Muscle of leg (tissue), 11 donors: ENCODE data around the gene ATXN7L1. TPM values are rescaled to one million over a fixed set of nuclear protein-coding genes. Genes with fewer than 3 reads are reported as not detected.

ENCODE experiments used
- DNase-seq: peaks from one replicate; pipeline ENCODE4 v3.0.0; 2013
- H3K27ac ChIP-seq: one replicate; pipeline ENCODE4 v1.5.1; 2013; ENCODE audit warnings: mild to moderate bottlenecking, low read length, control low read depth
- H3K27me3 ChIP-seq: one replicate; pipeline ENCODE4 v1.6.1; 2013; ENCODE audit warnings: low read length; ENCODE audit not compliant: control insufficient read depth, insufficient read depth
- H3K36me3 ChIP-seq: one replicate; pipeline ENCODE4 v1.6.1; 2013; ENCODE audit warnings: low read length; ENCODE audit not compliant: control insufficient read depth, insufficient read depth
- H3K4me1 ChIP-seq: one replicate; pipeline ENCODE4 v1.6.1; 2013; ENCODE audit warnings: low read length; ENCODE audit not compliant: control insufficient read depth, insufficient read depth
- H3K4me3 ChIP-seq: one replicate; pipeline ENCODE4 v1.5.1; 2013; ENCODE audit warnings: low read length, control low read depth
- H3K9me3 ChIP-seq: replicated peaks from 2 replicates; pipeline ENCODE4 v1.6.1; 2013; ENCODE audit warnings: low read depth, low read length; ENCODE audit not compliant: control insufficient read depth
- WGBS: methylation state at CpG from one replicate; pipeline ENCODE4 v1.1.5; 2013; ENCODE audit warnings: missing lambda C conversion rate; ENCODE audit not compliant: insufficient coverage; 5-methylcytosine and 5-hydroxymethylcytosine counted together
- polyA plus RNA-seq, 8 donors: library from polyadenylated mRNA; unstranded; fragments of 120-200 nt; gene quantifications; one replicate each; pipeline versions ENCODE4 v1.2.1 to v1.2.3, GENCODE V29; 2013; ENCODE audit warnings: inconsistent platforms in 1 of 8, low replicate concordance in 1 of 8; ENCODE audit not compliant: insufficient read length in 8 of 8, insufficient read depth in 1 of 8
- total RNA-seq: library from RNA; stranded (reverse); fragments of 120-200 nt; gene quantifications from one replicate; pipeline ENCODE4 v1.2.4, GENCODE V29; 2013

ATXN7L1 gene
- total and polyA plus RNA-seq, 9 donors = 4.7 to 7.2 (median 6.2) TPM

DNA sequence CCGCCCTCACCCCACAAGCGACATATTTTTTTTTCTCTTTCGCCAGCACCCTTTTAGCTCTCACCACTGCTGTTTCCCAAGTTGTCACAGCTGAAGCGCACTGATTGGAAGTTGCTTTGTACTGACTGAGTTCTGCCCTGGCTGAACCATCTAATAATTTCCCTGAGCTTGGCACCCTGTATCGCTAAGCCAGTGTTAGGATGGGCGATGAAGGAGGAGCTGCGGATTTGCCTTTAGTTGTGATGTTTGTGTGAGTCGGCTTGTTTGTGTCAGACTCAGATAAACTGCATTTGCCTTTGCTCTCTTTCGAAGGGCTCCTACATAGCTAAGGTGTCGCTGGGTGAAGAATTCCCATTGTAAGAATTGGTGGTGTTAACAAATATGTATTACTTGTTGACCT, 1.3 kb upstream of the ATXN7L1 start:
- WGBS = 66% methylated on average over 7 of the region's 10 CpGs
- H3K4me3 ChIP-seq = peak overlapping the region; percentile 75
- no peak overlapping the region for H3K27ac ChIP-seq
- peaks cover 16% of the 10 kb centered on the region for H3K4me1 ChIP-seq
- H3K27me3 ChIP-seq = peaks cover 3% of the 10 kb centered on the region
- no peaks in the 10 kb centered on the region for H3K9me3 ChIP-seq
- no peaks in the 10 kb centered on the region for H3K36me3 ChIP-seq
- peak; percentile 14 for DNase-seq

DNA sequence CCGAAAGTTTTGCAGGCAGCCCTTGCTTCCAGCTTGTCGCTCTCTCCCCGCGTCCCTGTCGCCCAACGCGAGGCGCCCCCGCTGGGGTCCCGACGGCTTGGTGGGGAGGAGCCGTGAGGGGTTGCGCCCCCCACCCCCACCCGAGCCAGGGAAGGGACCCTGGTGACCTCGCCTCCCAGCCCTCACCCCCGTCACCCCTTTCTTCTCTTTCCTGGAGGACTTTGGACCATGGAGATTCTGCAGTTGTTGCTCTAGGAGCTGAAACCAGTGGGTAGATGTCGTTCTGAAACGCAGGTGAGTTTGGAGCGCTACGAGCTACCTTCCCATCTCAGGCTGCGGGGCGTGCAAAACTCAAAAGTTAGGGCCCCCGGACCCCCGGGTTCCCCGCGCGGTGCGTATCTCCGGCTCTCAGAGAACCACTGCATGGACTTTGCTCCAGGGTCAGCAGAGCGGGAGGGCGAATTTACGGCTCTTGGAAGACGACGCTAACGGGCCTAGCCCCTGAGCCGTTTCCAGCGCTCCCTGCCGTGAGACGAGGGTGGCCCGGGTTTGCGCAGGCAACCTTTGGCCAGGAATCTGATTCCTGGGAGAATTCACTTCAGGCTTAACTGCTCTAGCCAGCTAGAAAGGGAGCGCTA, 684 bp upstream of the ATXN7L1 start:
- H3K36me3 ChIP-seq = no peaks in the 10 kb centered on the region
- peaks cover 16% of the 10 kb centered on the region for H3K4me1 ChIP-seq
- DNase-seq = peak; percentile 63
- H3K27ac ChIP-seq = no peak overlapping the region
- peak overlapping the region; percentile 75 for H3K4me3 ChIP-seq
- 0% methylated on average over 24 of the region's 42 CpGs for WGBS
- H3K27me3 ChIP-seq = peaks cover 3% of the 10 kb centered on the region
- no peaks in the 10 kb centered on the region for H3K9me3 ChIP-seq

DNA sequence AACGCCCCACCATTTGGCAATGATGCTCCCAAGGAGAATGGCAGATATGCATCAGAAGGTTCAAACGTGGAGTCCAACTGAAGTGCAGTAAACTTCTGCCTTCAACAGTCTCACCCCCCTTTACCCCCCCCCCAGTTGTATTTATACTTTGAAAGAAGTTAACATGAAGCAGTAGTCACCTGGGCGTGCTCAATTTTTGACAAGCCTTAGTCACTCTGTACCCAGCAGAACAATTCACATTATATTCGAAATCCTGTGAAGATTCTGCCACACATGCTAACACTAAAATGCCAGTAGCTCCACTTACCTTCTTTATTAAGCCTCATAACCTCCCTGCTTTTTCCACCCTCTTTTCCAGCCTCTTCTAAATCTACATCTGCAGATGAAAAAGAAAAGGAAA, 894 bp downstream of the ATXN7L1 start:
- DNase-seq = peak; percentile 13
- 17% methylated on average over 2 of the region's 4 CpGs for WGBS
- Histone ChIP-seq H3K4me3 (peak overlapping the region; percentile 80), H3K4me1 (peaks cover 16% of the 10 kb centered on the region), H3K36me3 (no peaks in the 10 kb centered on the region), H3K27ac (peak overlapping the region; percentile 87), H3K9me3 (no peaks in the 10 kb centered on the region), H3K27me3 (peaks cover 3% of the 10 kb centered on the region)

DNA sequence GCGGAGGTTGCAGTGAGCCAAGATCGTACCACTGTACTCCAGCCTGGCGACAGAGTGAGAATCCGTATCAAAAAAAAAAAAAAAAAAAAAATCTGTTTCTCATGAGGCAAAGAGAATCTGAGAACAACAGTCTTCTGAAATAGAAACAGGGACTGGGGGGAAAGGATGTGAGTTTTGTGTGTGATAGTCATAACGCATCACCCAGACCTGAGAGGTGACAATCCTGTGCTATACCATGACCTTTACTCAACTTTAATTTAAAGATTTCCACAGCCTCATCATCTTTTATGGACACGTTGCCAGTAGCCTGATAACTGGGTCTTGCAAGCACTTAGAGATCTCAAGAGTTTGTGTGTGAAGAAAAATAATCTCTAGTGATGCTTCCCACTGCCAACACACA, 2.3 kb downstream of the ATXN7L1 start:
- Histone ChIP-seq H3K4me1 (peaks cover 16% of the 10 kb centered on the region), H3K9me3 (no peaks in the 10 kb centered on the region), H3K27ac (no peak overlapping the region), H3K36me3 (no peaks in the 10 kb centered on the region), H3K27me3 (peaks cover 3% of the 10 kb centered on the region), H3K4me3 (no peak overlapping the region)
- 90% methylated on average over 2 of the region's 6 CpGs for WGBS
- DNase-seq = no peak

DNA sequence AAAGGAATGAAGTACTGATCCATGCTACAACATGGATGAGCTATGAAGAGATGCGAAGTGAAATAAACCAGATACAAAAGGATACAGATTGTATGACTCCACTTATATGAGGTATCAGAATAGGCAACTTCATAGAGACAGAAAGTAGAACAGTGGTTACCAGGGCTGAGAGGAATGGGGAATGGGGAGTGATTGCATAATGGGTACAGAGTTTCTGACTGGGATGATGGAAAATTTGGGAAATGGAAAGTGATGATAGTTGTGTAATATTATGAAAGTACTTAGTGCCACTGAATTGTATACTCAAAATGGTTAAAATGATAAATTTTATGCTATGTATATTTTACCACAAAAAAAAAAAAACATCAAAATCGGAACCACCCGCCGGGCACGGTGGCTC, 3.9 kb downstream of the ATXN7L1 start:
- DNase-seq = no peak
- H3K27me3 ChIP-seq = no peaks in the 10 kb centered on the region
- H3K4me3 ChIP-seq = no peak overlapping the region
- WGBS = 100% methylated on average over 2 of the region's 5 CpGs
- H3K9me3 ChIP-seq = no peaks in the 10 kb centered on the region
- peaks cover 9% of the 10 kb centered on the region for H3K4me1 ChIP-seq
- peaks cover 7% of the 10 kb centered on the region for H3K36me3 ChIP-seq
- H3K27ac ChIP-seq = no peak overlapping the region

DNA sequence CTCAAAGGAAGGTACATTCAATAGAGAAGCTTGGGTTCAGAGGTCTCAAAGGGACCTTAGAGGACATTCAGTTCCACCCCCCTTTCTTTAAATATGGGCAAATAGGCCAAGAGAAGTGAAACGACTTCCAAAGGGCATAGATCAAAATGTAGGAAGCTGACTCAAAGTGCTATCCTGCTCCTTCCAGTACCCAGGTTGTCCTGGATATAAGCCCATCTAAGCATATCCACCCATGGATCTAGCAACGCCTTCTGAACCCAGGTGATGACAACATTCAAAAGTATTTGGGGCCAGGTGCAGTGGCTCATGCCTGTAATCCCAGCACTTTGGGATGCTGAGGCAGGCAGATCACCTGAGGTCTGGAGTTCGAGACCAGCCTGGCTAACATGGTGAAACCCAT, 5.3 kb downstream of the ATXN7L1 start:
- no peak overlapping the region for H3K4me3 ChIP-seq
- no peak for DNase-seq
- H3K36me3 ChIP-seq = peaks cover 13% of the 10 kb centered on the region
- peaks cover 6% of the 10 kb centered on the region for H3K4me1 ChIP-seq
- WGBS = 44% methylated on average over 2 of the region's 3 CpGs
- no peaks in the 10 kb centered on the region for H3K27me3 ChIP-seq
- no peaks in the 10 kb centered on the region for H3K9me3 ChIP-seq
- H3K27ac ChIP-seq = no peak overlapping the region

DNA sequence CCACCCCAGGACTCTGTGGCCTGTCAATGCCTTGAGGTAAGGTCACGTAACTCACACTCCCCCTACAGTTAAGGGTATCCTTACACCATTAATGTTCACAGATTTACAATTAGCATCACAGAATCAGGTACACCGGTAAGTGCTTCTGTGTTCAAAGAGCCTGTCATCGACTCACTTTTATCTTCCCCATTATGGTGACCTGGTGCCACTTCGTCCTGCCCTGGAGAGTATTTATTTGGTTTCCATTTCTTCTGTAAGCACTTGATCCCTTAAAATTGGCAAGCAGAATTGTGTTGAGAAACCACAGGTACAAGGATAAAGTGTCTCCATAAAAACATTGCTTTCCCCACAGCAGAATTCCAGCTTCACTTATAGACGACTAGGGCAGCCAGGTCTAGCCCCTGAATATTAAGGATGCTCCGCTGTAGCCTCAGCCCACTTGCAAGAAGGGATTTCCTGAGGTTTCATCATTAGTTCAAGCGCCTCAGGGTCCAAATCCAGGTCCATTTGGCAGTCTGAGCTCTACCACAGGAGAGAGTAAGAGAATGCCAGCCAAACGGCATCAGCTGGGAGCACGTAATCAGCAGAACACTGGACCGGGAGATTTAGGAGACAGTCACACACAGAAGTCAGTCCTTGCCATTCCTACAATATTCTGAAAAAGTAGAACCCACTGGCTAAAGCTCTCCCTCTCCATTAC, 10.1 kb downstream of the ATXN7L1 start:
- Histone ChIP-seq H3K9me3 (no peaks in the 10 kb centered on the region), H3K4me3 (no peak overlapping the region), H3K27me3 (no peaks in the 10 kb centered on the region), H3K36me3 (peaks cover 16% of the 10 kb centered on the region), H3K4me1 (no peaks in the 10 kb centered on the region), H3K27ac (no peak overlapping the region)
- no peak for DNase-seq
- WGBS = 77% methylated on average over 8 of the region's 10 CpGs

DNA sequence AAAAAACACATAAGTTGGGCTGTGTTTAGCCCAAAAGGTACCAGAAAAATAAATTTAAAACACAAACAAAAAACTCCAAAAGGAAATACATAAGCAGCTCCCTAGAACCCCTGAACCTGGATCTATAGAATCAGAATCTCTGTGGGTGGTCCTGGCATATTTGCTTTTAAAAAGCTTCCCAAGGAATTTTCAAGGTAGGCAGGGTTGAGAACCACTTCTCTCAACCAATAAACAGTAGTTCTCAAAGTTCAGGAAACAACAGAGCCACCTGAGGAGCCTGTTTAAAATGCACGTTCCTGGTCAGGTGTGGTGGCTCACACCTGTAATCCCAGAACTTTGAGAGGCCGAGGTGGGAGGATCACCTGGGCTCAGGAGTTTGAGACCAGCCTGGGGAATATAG, 12.5 kb downstream of the ATXN7L1 start:
- 50% methylated on average over 1 of the region's 2 CpGs for WGBS
- H3K27me3 ChIP-seq = no peaks in the 10 kb centered on the region
- no peaks in the 10 kb centered on the region for H3K9me3 ChIP-seq
- no peaks in the 10 kb centered on the region for H3K4me1 ChIP-seq
- H3K4me3 ChIP-seq = no peak overlapping the region
- H3K36me3 ChIP-seq = peaks cover 16% of the 10 kb centered on the region
- no peak for DNase-seq
- no peak overlapping the region for H3K27ac ChIP-seq

DNA sequence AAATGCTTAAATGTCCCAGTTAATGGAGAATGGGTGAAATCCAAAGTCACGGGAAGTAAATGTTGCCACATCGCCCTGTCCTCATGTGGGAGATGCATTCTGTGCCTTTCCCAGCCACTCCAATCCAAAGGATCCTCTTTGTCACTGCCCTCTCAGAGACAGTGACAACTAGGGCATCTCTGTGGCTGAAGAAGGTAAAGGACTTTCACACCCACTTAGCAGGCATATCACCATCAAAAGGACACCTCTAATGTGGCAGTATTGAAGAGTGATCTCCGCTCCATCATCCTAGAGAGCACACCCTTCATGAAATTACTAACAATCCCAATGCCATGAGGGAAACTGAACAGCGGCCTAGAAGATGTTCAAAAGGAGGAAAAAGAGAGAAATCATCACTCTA, 13.6 kb downstream of the ATXN7L1 start:
- no peaks in the 10 kb centered on the region for H3K4me1 ChIP-seq
- H3K36me3 ChIP-seq = peaks cover 10% of the 10 kb centered on the region
- H3K4me3 ChIP-seq = no peak overlapping the region
- no peak for DNase-seq
- no CpG with 5 or more reads among the region's 4 CpGs for WGBS
- no peak overlapping the region for H3K27ac ChIP-seq
- no peaks in the 10 kb centered on the region for H3K27me3 ChIP-seq
- no peaks in the 10 kb centered on the region for H3K9me3 ChIP-seq

DNA sequence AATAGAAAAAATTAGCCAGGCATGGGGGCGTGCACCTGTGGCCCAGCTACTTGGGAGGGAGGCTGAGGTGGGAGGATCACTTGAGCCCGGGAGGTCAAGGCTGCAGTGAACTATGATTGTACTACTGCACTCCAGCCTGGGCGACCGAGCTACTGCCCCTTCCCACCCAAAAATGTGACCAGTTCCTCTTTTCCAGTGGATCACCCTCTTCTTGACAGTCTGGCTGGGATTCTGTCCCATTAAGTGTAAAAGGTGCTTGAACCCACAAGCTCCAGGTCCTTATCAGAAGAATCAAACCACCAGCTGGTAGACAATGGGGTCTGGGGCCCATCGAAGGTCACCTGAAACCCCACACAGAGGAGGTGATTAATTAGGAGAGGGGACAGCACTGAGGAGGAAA, 14.1 kb downstream of the ATXN7L1 start:
- no peak for DNase-seq
- 100% methylated on average over 4 of the region's 5 CpGs for WGBS
- Histone ChIP-seq H3K36me3 (peaks cover 7% of the 10 kb centered on the region), H3K9me3 (no peaks in the 10 kb centered on the region), H3K4me3 (no peak overlapping the region), H3K27me3 (no peaks in the 10 kb centered on the region), H3K4me1 (no peaks in the 10 kb centered on the region), H3K27ac (no peak overlapping the region)
